ENCODE data around the gene PKD1.
"Not testable (repeated sequence)": the region's sequence is repeated elsewhere in the genome, so short reads cannot be mapped to it uniquely, and the experiment has no call there.

The PKD1 gene

DNA sequence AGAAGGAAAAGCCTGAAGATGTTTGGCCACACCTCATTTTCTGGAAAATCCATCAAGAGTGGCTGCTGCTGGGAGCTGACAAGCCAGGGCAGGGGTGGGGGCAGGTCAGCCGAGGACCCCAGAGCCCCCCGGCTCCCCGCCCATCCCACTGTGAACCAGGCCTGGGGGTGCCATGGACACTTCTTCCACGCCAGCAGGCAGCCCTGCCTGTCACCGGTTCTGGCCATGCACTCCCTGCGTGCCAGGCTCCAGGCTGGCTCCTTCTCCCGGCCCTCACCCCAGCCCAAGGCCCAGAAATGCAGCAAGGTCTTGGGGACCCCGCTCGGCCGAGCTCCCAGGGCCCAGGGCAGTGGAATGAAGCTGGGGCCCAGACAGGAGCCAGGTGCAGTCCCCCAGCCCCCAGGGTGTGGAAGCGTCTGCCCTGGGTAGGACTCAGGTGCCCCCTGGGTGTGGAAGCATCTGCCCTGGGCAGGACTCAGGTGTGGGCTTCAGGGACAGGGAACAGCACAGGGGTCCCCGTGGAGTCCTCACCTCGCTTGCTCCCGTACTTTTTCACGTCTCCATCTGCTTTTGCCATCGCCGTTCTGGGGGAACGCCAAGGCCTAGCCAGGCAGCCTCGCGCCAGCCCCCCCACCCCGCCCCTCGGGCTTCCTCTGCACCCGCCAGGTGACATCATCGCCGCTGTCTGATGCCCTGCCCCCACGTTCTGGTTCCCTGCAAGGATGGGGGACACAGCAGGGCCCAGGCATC, 12.6 kb downstream of the PKD1 start:
- not testable (repeated sequence) for DNase-seq

DNA sequence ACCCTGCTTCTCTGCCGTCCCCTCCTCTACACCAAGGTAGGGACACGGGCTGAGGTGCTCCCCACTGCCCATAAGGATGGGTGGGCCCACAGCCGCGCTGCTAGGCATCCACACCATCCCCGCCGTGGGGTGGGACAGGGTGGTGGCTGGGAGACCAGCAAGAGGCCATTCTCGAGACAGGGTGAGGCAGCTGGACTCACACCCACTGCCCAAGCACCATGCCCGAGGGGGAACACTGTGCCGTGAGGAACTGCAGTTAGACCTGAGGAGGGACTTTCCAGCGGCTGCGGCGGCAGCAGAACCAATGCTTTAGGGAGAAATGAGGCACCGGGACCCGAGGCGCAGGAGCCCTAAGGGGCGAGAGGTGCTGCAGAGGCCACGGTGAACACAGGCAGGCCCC, 13.3 kb downstream of the PKD1 start:
- no peak for DNase-seq

DNA sequence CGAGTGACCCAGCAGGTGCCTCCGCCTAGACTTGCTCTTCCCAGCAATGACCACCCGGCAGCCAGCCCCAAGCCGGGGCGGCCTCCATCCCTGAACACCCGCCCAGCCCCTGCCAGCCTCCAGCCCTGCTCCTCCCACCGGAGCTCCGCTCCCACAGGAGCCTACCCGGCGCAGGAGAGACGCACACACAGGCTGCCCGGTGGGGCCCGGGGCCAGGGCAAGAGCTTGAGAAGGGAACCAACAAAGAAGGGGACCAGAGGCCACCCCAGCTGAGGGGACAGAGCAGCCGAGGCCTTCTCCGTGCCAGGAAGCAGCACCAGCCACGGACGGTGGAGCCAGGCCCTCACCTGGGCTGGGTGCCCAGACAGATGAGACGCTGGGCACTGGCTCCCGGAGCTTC, 13.8 kb downstream of the PKD1 start:
- no peak for DNase-seq

DNA sequence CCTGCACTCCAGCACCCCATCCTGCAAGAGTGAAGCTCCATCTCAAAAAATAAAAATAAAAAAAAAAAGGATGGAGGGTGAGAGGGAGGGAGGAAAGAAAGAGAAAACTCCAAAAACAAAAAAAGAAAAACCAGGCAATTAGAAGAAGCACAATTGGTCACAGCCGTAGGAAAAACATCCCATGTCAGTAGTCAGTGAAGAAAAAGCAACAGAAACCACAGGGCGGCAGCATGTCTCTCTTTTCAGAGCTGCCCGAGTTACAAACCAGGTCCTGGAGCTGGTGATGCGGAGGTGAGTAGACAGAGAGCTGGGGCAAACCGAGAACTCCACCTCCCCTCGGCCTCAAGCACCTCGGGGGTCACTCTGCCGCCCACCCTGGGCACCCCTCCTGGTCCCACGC, 14.4 kb downstream of the PKD1 start:
- peak; percentile 37 for DNase-seq

DNA sequence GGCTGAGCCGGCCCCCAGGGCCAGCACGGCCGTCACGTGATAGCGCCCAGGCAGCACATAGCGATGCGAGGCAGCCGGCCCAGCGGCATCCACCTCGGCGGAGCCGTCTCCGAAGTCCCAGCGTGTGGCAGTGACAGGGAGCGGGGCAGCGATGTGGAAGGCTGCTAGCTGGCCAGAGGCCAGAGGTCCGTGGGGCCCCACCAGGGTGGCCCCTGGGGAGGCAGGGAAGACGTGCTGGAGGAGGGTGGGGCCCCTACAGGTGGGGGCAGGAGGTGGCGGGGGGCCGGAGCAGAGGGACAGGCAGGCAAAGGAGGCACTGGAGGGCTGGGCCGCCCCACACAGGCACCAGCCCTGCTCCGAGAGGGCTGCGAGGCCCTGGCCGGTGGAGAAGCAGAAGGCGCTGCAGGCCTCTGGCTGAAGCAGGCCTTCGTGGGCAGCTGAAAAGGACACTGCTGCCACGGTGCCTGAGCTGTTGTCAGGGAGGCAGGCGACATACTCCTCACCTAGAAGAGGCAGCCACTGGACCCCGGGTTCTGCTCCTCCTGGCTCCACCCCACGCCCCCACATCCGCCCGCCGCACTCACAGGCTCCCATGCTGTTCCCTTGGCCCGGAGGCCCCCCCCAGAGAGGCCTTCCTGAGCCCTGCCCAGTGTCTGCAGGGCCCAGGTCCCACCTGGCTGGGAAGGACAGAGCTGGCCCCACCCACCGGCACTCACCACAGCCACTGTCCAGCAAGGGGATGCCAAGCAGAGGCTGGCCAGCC, 17.6 kb downstream of the PKD1 start:
- DNase-seq, result not testable (repeated sequence)

DNA sequence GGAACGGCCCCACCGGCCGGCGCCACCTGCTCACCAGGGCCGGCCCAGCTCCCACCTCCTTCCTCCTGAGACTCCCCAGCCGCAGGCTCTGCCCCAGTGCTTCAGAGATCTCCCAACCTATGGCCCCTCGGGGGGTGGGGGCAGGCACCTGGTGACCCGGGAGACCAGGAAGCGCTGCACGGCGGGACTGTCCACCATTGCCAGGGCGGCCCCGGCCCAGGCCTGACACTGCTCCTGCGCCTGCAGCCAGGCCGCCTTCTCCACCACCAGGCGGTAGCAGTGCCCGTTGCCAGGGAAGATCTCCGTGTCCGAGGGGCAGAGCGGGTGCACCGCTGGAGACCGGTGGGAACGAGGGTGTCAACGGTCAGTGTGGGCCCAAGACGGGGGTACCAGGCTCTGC, 18.4 kb downstream of the PKD1 start:
- DNase-seq, result not testable (repeated sequence)

DNA sequence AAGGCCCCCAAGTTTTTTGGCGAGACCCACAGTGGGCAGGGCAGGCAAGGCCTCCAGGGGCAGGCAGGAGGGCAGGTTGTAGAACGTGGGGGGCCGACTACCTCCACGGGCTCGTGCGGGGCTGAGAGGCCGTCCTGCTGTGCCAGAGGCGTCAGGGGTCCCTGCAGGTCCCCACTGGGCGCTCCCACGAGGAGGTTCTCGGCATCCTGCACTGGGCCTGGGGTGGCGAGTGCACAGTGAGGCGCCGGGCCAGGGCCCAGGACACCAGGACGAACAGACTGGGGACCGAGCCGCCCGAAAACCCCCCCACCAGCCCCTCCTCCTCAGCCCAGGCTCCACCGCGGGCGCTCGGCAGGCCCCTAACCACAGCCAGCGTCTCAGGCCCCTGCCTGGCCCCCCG, 19.3 kb downstream of the PKD1 start:
- DNase-seq, result not testable (repeated sequence)

DNA sequence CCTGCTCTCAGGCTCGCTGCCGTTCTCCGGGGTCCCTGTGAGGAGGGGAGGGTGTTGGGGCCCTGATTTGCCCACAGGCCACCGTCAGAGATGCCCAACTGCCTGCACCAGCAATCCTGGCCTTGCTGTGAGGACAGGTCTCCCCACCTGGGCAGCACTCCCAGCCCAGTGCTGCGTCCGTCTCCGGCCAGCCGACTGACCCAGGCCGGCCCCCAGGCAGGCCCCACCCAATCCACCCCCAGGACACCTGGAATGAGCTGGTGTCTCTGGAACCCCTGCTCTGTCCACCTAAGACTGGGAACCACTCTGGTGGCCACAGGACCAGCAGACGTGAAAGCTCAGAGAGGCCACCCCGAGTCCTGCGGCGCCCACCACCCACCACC, 20.1 kb downstream of the PKD1 start:
- no peak for DNase-seq

DNA sequence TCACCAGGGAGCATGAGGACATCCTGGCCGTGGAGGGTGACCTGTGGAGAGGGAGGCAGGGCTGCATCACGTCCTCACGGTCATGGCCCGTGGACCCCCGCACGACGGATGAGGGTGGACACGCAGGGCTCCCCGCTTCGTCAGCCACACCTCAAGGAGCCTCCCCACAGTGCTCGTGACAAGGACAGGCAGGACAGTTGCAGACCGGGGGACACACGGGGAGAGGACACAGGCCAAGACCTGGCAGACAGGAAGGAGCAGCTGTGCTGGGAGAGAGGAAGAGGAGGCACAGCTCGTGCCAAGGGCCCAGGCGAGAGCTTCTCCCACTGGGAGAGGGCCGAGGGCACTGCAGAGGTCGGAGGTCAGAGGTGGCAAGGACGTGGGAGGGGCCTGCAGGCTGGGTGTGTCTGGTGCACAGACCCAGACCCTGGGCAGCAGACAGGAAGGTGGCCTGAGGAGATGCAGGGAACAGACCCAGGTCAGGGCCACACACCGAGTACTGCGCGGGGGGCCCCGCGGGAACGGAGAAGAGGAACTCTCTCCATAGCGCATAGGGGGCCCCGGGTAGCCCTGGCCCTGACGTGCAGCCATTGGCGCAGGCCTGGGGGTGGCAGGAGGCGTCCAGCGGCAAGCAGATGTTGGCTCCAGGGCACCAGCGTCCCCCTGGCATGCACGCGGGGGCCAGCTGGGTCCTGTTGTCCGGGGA, 20.7 kb downstream of the PKD1 start:
- not testable (repeated sequence) for DNase-seq

DNA sequence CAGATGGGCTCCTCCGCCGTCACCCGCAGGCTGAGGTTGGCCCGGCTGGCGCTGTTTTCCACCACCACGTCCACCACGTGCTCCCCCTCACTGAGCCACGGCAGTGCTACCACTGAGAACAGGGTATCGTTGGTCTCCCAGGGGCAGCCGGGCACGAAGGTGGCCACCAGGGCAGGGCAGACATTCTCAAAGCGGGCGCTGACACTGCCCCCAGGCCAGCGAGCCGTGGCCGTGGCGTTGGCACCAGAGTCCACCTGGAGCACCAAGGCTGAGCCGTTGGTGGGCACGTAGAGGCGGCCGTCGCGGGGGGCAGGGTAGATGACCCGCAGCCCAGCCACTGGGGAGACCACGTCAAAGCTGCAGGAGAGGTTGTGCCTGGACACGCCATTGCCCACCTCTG, 21.5 kb downstream of the PKD1 start:
- not testable (repeated sequence) for DNase-seq

DNA sequence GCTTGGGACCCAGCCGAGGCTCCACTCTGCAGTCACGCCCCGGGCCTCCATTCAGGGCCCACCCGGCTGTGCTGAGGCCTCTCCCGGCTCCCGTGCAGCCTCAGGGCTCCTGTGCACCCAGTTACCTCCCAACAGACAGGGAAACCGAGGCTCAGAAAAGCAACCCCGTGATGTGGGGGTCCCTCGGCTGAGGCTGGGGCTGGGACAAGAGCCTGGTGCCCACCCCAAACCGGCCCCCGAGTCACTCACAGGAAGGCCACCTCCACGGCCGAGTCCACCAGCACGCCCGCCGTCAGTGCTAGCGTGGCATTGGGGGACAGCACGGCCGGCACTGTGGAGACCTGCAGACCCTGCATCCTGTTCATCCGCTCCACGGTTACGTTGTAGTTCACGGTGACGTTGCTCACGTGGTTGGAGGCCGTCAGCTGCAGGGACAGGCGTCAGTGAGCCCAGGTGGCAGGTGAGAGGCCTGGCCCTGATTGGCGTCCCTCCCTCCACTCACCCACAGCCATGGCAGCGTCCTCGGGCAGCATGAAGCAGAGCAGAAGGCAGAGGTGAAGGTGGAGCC, 23.1 kb downstream of the PKD1 start:
- DNase-seq, result not testable (repeated sequence)

DNA sequence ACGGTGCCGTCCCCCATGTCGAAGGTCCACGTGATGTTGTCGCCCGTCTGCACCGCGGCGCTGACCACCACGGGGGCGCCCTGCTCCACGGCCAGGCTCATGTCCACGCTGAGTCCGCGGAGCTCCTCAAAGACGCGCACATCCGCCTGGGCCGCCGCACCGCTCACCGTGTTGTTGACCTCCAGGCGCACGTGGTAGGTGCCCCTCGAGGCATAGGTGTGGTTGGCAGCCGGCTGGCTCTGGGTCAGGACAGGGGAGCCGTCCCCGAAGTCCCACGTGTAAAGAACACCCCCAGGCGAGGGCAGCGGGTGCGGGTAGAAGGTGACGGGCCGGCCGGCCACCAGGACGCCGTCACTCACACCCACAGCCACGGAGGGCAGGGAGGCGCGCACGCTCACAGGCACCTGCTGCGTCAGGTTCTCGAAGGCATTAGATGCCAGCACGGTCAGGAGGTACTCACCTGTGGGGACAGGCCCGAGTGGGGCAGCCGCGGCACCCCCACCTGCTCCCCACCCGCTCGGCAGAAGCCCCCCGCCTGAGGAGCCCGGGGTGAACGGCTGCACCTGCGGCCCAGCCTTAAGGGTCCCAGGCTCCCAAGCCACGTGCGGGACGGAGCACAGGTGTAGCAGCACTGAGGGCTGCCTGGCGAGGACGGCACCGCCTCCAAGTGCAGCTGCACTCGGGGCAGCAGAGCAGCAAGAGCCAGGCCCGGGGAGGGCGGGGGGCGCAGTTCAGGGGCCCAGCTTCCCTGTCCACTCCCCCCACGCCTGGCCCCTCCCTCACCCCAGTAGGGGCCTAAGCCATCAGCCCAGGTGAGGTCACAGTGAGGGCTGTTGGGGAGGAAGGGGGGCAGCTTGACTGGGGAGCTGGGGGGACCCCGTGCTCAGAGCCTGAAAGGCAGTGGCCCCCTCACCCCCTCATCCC, 24.0 kb downstream of the PKD1 start:
- DNase-seq, result not testable (repeated sequence)

DNA sequence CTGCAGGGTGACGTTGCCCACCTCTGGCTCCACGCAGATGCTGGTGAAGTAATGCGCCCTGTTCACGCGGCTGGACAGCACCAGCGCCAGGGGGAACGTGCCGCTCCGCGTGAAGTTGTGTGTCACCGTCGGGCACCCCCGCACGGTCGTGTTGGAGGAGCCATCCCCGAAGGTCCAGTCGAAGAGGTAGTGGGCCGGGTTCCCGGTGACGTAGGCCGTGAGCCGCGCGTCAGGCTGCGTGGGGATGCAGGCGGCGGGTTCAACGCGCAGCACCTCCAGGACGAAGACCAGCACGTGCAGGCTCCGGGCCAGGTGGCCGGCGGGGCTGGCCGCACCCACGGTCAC, 24.7 kb downstream of the PKD1 start:
- DNase-seq, result not testable (repeated sequence)

DNA sequence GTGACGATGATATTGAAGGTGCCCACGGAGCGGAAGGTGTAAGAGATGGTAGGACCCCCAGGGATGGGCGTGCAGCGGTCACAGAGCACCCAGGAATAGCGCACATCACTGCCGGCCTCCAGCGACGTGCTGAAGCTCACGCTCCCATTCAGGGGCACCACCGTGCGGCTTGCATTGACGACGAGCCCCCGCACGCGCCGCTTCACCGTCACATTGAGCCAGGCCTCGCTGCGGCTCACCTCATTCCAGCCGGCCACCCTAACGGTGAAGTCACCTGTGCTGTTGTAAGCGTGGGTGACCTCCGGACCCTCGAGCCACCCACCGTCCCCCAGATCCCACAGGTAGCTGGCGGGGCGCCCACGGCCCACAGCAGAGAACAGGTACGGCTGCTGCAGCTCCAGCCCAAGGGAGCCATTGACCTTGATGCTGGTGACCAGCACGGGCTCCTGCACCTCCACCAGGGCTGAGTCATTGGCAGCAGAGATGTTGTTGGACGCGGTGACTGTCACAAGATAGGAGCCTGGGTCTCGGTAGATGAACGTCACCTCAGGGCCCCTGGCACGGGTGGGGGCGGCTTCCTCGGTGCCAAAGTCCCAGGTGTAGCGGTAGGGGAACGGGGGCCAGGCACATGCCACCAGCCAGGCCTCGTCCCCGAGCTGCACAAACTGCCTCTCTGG, 25.2 kb downstream of the PKD1 start:
- DNase-seq, result not testable (repeated sequence)

DNA sequence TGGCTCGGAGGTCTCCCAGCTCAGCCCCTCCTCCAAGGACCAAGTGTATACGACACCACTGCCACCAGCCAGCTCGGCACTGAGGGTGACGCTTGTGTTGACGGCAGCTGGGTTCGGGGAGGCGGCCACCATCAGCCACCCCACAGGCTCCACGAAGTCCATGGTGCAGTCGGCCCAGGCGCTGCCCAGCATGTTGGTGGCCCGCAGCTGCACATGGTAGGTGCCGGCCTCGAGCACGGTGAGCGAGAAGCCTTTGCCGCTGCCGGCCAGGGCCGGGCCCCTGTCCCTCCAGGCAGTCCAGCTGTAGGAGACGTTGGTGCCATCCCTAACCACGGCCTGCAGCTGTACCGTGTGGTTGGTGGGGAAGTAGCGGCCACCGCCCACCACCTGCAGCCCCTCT, 25.8 kb downstream of the PKD1 start:
- DNase-seq, result not testable (repeated sequence)

DNA sequence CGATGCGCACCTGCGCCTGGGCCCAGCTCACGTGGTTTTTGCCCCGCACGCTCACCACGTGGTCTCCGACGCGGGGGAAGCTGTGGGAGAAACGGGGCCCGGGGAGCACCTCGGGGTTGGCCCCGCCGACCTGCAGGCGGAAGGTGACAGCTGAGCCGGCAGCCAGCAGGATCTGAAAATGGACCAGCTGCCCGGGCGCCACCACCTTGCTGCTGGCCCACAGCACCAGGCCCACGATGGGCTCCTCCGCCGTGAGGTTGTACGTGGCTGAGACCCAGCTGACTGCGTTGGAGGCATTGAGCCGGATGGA, 26.5 kb downstream of the PKD1 start:
- not testable (repeated sequence) for DNase-seq

DNA sequence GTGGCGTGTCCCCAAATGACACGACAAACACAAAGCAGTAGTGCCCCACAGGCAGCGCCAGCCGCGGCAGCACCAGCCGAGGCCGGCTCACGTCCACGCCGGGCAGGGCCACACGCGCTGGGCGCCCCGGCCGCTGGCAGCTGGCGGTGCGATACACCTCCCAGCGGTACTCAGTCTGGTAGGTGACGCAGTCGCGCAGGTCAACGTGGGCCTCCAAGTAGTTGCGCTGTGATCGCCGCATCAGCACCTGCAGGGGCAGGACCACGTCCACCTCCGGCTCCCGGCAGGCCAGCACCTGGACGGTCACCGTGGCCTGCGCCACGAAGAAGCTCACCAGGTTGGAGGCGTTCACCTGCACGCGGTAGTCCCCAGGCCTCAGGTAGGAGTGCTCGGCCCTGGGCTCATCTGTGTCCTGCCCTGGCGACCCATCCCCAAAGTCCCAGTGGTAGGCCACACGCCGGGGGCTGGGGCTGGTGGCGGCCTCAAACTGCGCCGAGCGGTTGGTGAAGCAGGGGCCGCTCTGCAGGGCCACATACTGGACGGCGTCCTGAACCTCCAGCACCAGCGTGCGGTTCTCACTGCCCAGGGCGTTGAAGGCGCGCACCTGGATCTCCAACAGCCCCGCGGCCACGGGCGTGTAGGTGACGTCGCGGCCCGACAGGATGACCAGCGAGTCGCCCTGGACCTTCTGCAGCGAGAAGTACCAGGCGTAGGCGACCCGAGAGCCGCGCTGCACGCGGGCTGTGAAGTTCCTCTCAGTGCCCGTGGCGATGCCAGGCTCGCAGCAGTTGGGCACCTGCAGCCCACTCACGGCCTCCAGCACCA, 27.0 kb downstream of the PKD1 start:
- DNase-seq, result not testable (repeated sequence)

DNA sequence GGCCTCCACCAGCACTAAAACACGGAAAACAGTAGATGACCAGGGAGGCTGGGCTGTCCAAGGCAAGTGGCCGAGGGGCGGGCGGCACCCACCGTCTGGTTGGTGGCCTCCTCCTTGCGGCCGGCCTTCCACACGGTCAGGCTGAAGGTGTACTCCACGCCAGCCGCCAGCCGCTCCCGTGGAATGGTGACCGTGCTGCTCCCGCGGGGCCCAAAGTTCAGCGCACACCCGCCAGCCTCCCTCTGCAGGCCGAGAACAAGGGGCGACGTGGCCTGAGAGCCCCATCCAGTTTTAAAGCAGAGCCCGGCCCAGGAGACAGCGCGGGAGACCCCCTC, 27.9 kb downstream of the PKD1 start:
- not testable (repeated sequence) for DNase-seq

DNA sequence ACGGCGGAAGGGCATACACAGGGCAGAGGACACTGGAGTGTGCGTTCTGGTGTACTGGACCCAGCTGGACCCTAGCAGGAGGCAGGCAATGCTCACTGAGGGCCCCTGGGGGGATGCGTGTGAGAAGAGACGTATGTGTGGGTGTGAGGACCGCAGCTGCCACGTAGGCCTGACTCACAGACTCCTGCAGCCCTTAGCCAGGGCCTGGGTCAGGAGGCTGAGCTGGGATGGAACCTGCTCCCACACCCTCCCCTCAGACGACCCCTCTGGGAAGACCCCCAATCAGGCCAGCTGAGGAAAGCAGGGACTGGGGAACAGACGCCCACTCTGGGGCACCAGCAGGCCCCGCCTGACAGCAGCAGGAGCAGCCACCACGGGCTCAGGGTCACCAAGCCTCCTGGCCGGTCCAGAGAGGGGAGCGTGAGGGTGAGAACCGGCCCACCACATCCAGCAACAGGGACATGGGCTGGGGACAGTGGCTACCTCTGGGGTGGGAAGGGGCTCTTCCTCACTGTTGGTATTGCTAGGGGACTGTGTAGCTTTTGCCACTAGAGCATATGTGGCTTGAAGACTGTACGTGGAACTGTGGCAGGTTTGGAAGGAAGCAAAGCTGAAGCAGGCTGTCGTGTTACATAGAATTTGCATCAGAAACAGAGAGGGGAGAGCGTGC, 28.4 kb downstream of the PKD1 start:
- DNase-seq, result not testable (repeated sequence)

DNA sequence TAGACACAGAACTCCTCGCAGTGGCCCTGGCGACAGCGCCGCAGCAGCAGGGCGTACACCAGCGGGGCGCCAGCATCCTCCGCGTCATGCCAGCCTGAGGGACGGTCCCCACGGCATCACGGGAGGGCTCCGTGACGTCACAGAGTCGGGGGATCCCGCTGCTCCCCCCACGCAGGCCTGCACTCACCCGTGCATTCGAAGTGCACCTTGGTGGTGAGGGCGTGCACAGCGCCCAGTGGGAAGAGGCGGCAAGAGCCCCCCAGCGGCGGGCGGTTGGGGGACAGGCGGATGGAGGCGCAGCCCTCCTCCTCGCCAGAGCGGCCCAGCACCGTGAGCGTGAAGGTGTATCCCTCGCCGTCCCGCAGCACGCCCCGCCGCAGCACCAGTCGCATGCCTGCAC, 29.5 kb downstream of the PKD1 start:
- DNase-seq, result not testable (repeated sequence)

DNA sequence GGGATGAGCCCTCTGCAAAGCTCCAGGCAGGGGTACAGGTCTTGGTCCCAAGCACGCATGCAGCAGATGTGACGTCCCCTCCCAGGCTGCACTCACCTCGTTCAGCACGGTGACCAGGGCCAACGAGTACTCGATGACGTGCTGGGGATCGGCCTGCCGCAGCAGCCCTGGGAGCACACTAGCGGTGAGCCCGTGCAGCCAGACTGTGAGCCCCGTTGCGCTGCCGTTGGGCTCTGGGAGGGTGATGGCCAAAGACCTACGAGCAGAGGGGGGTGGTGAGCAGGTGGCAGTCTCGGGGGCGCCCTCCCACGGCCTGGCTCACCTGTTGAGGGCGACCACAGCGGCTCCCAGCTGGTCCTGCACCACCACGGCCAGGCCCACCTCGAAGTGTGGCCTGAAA, 29.9 kb downstream of the PKD1 start:
- DNase-seq, result not testable (repeated sequence)

All from stimulated activated CD8-positive, alpha-beta memory T cell treated with anti-CD3 and anti-CD28 coated beads, Interleukin-4, amount 100 ng/mL, for 48 hours (primary cell).